T-cell (primary cell): ENCODE data around the gene GAST. TPM values are rescaled to one million over a fixed set of nuclear protein-coding genes. Genes with fewer than 3 reads are reported as not detected.

Source experiments
- ATAC-seq, 4 experiments: fragments of 200-7000 bp in 3 of 4; fragments of 150-1000 bp in 1 of 4; cut with Tn5 transposase; replicated peaks in 1 of 4; 1 replicate in 3 of 4; 2 replicates in 1 of 4; pipeline ENCODE4 v1.10.0; 2021; ENCODE audit warnings: moderate library complexity in 3 of 4, mild to moderate bottlenecking in 2 of 4, moderate number of reproducible peaks in 1 of 4
- CTCF ChIA-PET, 2 donors: fragments of 300-600 bp; sonication (Branson Sonifier 250); formaldehyde crosslinking; loops; one replicate each; lab custom pipeline; 2022; ENCODE audit warnings: antibody characterized with exemption in 2 of 2; lab: Charles Lee
- POLR2A ChIA-PET, 2 donors: fragments of 300-600 bp; sonication (Branson Sonifier 250); formaldehyde crosslinking; loops; one replicate each; lab custom pipeline; 2022; ENCODE audit warnings: antibody characterized with exemption in 2 of 2; lab: Charles Lee
- DNase-seq, 35 experiments: peaks; one replicate each; pipeline versions ENCODE4 v3.0.0 to v3.0.0-alpha.2; 2013 to 2023
- H3K27ac ChIP-seq: one replicate; pipeline ENCODE4 v1.5.1; 2013; ENCODE audit warnings: low read length
- H3K27me3 ChIP-seq, 2 experiments: replicated peaks in 1 of 2; 1 replicate in 1 of 2; 2 replicates in 1 of 2; pipeline versions ENCODE4 v1.6.1 to v1.7.0; 2013; ENCODE audit warnings: low read length in 1 of 2, mixed read lengths in 1 of 2; ENCODE audit not compliant: control insufficient read depth in 2 of 2, insufficient read depth in 2 of 2; ENCODE audit errors: extremely low read depth in 1 of 2
- H3K36me3 ChIP-seq, 2 donors: 1 replicate in 1 of 2; 2 replicates in 1 of 2; pipeline versions ENCODE4 v1.6.1 to v1.7.0; 2013; ENCODE audit warnings: low read length in 1 of 2; ENCODE audit not compliant: control insufficient read depth in 2 of 2, insufficient read depth in 1 of 2; ENCODE audit errors: extremely low read depth in 1 of 2
- H3K4me1 ChIP-seq, 2 experiments: 1 replicate in 1 of 2; 2 replicates in 1 of 2; pipeline versions ENCODE4 v1.6.1 to v1.7.0; 2013; ENCODE audit warnings: low read length in 2 of 2, mixed read lengths in 1 of 2; ENCODE audit not compliant: insufficient read depth in 2 of 2, control insufficient read depth in 1 of 2; ENCODE audit errors: extremely low read depth in 1 of 2
- H3K4me3 ChIP-seq, 2 donors: 1 replicate in 1 of 2; 2 replicates in 1 of 2; pipeline versions ENCODE4 v1.5.1 to v1.7.0; 2013; ENCODE audit warnings: mild to moderate bottlenecking in 2 of 2, low read length in 1 of 2, moderate library complexity in 1 of 2; ENCODE audit not compliant: control insufficient read depth in 1 of 2; ENCODE audit errors: extremely low read depth in 1 of 2
- H3K9me3 ChIP-seq: 2 replicates; pipeline ENCODE4 v1.7.0; 2013
- H3K27ac Mint-ChIP-seq, 2 donors: one replicate each; pipeline ENCODE4 v1.8.0; 2020 to 2021; ENCODE audit warnings: mild to moderate bottlenecking in 2 of 2, mixed read lengths in 2 of 2
- H3K27me3 Mint-ChIP-seq, 2 donors: one replicate each; pipeline ENCODE4 v1.8.0; 2021 to 2022; ENCODE audit warnings: mixed read lengths in 2 of 2
- H3K36me3 Mint-ChIP-seq: one replicate; pipeline ENCODE4 v1.8.0; 2021; ENCODE audit warnings: mixed read lengths
- H3K4me1 Mint-ChIP-seq, 3 donors: one replicate each; pipeline ENCODE4 v1.8.0; 2020 to 2022; ENCODE audit warnings: mixed read lengths in 3 of 3, mild to moderate bottlenecking in 1 of 3
- H3K4me3 Mint-ChIP-seq, 3 donors: one replicate each; pipeline ENCODE4 v1.8.0; 2020 to 2022; ENCODE audit warnings: mild to moderate bottlenecking in 3 of 3, mixed read lengths in 3 of 3, moderate library complexity in 3 of 3
- H3K9me3 Mint-ChIP-seq, 3 donors: one replicate each; pipeline ENCODE4 v1.8.0; 2020 to 2022; ENCODE audit warnings: mixed read lengths in 3 of 3
- WGBS: methylation state at CpG from one replicate; pipeline ENCODE4 v1.1.5; 2013; ENCODE audit warnings: missing lambda C conversion rate; ENCODE audit not compliant: insufficient coverage; 5-methylcytosine and 5-hydroxymethylcytosine counted together
- total RNA-seq, 35 experiments: library from RNA in 6 of 35; stranded (reverse) in 6 of 35; fragments of 120-200 nt in 1 of 35; gene quantifications; one replicate each; pipeline versions ENCODE4 v1.2.1 to v1.2.4 and lab custom pipeline; 2013 to 2026

The GAST gene
- total RNA-seq, 5 donors from 2014 or later (not counting 1 experiment from before 2014, with no cell fraction given), result not detected

GRCh38 chr17:41676058-41676419 lies 36.1 kb upstream of the GAST start:
- peaks cover 30 to 49% (median 34%) of the 10 kb centered on the region in 3 donors for H3K4me1 Mint-ChIP-seq

GRCh38 chr17:41678411-41678906 lies 33.7 kb upstream of the GAST start:
- H3K36me3 ChIP-seq, result no peaks in the 10 kb centered on the region
- peak overlapping the region; percentile 89 for H3K27ac ChIP-seq
- peak overlapping the region; percentile 79 to 88 (median 83) for H3K4me3 Mint-ChIP-seq
- WGBS, result no CpG with 5 or more reads among the region's 2 CpGs
- H3K27me3 Mint-ChIP-seq, result no peaks in the 10 kb centered on the region
- peaks cover 28 to 45% (median 34%) of the 10 kb centered on the region in 3 donors for H3K4me1 Mint-ChIP-seq
- H3K27me3 ChIP-seq, result no peaks in the 10 kb centered on the region
- no peaks in the 10 kb centered on the region for H3K9me3 ChIP-seq
- peaks cover 16 to 35% of the 10 kb centered on the region in 2 experiments for H3K4me1 ChIP-seq
- DNase-seq (no peak), ATAC-seq (peak in 1 of 4 experiments; percentile 26)
- H3K9me3 Mint-ChIP-seq, result no peaks in the 10 kb centered on the region
- ChIA-PET POLR2A (interaction anchor here (0.6 to 3.7 kb wide), 6 partner anchors 10 to 18 kb away, joined by 3 to 108 read pairs (median 10); partner anchors contain the start of gene EIF1 (in 2 of the 2)), CTCF (interaction anchor here in 1 of 2 donors (1.3 to 3.6 kb wide), 6 partner anchors 11 to 130 kb away, joined by 4 to 60 read pairs (median 14); partner anchors contain the start of gene EIF1)
- H3K36me3 Mint-ChIP-seq, result no peaks in the 10 kb centered on the region
- peak overlapping the region; percentile 95 to 99 for H3K27ac Mint-ChIP-seq
- H3K4me3 ChIP-seq, result peak overlapping the region in 1 of 2 donors; percentile 47

More at GRCh38 chr17:41676058-41676419, 36.1 kb upstream of the GAST start:
- Mint-ChIP-seq H3K9me3 (no peaks in the 10 kb centered on the region), H3K27me3 (no peaks in the 10 kb centered on the region), H3K36me3 (no peaks in the 10 kb centered on the region), H3K4me3 (no peak overlapping the region), H3K27ac (no peak overlapping the region)
- H3K9me3 ChIP-seq, result no peaks in the 10 kb centered on the region
- ChIA-PET POLR2A (interaction anchor here in 1 of 2 donors (0.6 kb wide), 1 partner anchor 884 kb away, joined by 6 read pairs; no protein-coding TSS in a partner anchor), CTCF (no interaction called here)
- H3K27ac ChIP-seq, result no peak overlapping the region
- ATAC-seq, result no peak
- H3K36me3 ChIP-seq, result no peaks in the 10 kb centered on the region
- H3K4me3 ChIP-seq, result no peak overlapping the region
- no peak for DNase-seq
- H3K27me3 ChIP-seq, result no peaks in the 10 kb centered on the region
- WGBS, result 80% methylated on average over 1 of the region's 3 CpGs
- peaks cover 16 to 35% of the 10 kb centered on the region in 2 experiments for H3K4me1 ChIP-seq

- H3K4me3 ChIP-seq, result peak overlapping the region; percentile 38 to 47
- ChIA-PET CTCF (interaction anchor here (0.6 to 3.6 kb wide), 7 partner anchors 9 to 130 kb away, joined by 3 to 60 read pairs (median 13); partner anchors contain the start of gene EIF1 (in 2 of the 2)), POLR2A (interaction anchor here (0.8 to 3.7 kb wide), 5 partner anchors 11 to 17 kb away, joined by 3 to 108 read pairs (median 4); partner anchors contain the start of gene EIF1 (in 2 of the 2))
- Mint-ChIP-seq H3K4me3 (peak overlapping the region; percentile 79 to 88 (median 83)), H3K27me3 (no peaks in the 10 kb centered on the region), H3K36me3 (no peaks in the 10 kb centered on the region), H3K27ac (peak overlapping the region; percentile 95 to 99), H3K4me1 (peaks cover 28 to 45% (median 34%) of the 10 kb centered on the region in 3 donors), H3K9me3 (no peaks in the 10 kb centered on the region)
- DNase-seq (peak in 31 of 35 experiments; percentile 10 to 84 (median 48)), ATAC-seq (peak; percentile 88 to 97 (median 92))
- H3K9me3 ChIP-seq, result no peaks in the 10 kb centered on the region
- H3K36me3 ChIP-seq, result no peaks in the 10 kb centered on the region
- H3K4me1 ChIP-seq, result peaks cover 16 to 35% of the 10 kb centered on the region in 2 experiments
- no peaks in the 10 kb centered on the region for H3K27me3 ChIP-seq
- WGBS, result 2% methylated on average over 6 of the region's 6 CpGs
- peak overlapping the region; percentile 89 for H3K27ac ChIP-seq
These were observed 33.0 kb upstream of the GAST start for GRCh38 chr17:41678907-41679739.

GRCh38 chr17:41679740-41680425 lies 32.2 kb upstream of the GAST start:
- ChIA-PET CTCF (interaction anchor here (0.5 to 3.6 kb wide), 9 partner anchors 9 to 1279 kb away, joined by 3 to 60 read pairs (median 7); partner anchors contain the start of gene EIF1 (in 2 of the 2)), POLR2A (interaction anchor here (0.5 to 3.7 kb wide), 7 partner anchors 8 to 1136 kb away, joined by 3 to 108 read pairs (median 5); partner anchors contain the start of gene EIF1 (in 2 of the 2))
- peaks cover 28 to 45% (median 34%) of the 10 kb centered on the region in 3 donors for H3K4me1 Mint-ChIP-seq
- Histone ChIP-seq H3K27ac (peak overlapping the region; percentile 89), H3K9me3 (no peaks in the 10 kb centered on the region), H3K4me1 (peaks cover 16 to 35% of the 10 kb centered on the region in 2 experiments), H3K27me3 (no peaks in the 10 kb centered on the region), H3K36me3 (no peaks in the 10 kb centered on the region), H3K4me3 (no peak overlapping the region)
- H3K4me3 Mint-ChIP-seq, result peak overlapping the region in 1 of 3 donors; percentile 79
- no peaks in the 10 kb centered on the region for H3K9me3 Mint-ChIP-seq
- ATAC-seq (no peak), DNase-seq (no peak)
- peak overlapping the region; percentile 95 to 99 for H3K27ac Mint-ChIP-seq
- H3K36me3 Mint-ChIP-seq, result no peaks in the 10 kb centered on the region
- 100% methylated on average over 3 of the region's 5 CpGs for WGBS
- no peaks in the 10 kb centered on the region for H3K27me3 Mint-ChIP-seq

GRCh38 chr17:41680426-41681040 lies 31.6 kb upstream of the GAST start:
- Histone ChIP-seq H3K36me3 (no peaks in the 10 kb centered on the region), H3K27ac (no peak overlapping the region), H3K4me1 (peaks cover 16 to 35% of the 10 kb centered on the region in 2 experiments), H3K27me3 (no peaks in the 10 kb centered on the region), H3K4me3 (no peak overlapping the region), H3K9me3 (no peaks in the 10 kb centered on the region)
- Mint-ChIP-seq H3K4me1 (peaks cover 28 to 45% (median 34%) of the 10 kb centered on the region in 3 donors), H3K27me3 (no peaks in the 10 kb centered on the region), H3K27ac (no peak overlapping the region), H3K9me3 (no peaks in the 10 kb centered on the region), H3K36me3 (no peaks in the 10 kb centered on the region), H3K4me3 (no peak overlapping the region)
- no peak for ATAC-seq
- POLR2A ChIA-PET, result interaction anchor here (0.5 to 3.7 kb wide), 4 partner anchors 8 to 16 kb away, joined by 3 to 108 read pairs (median 5); partner anchors contain the start of gene EIF1 (in 1 of the 2)
- 100% methylated on average over 5 of the region's 10 CpGs for WGBS
- CTCF ChIA-PET, result interaction anchor here (0.5 to 3.6 kb wide), 6 partner anchors 10 to 1279 kb away, joined by 3 to 60 read pairs (median 10); partner anchors contain the start of gene EIF1 (in 1 of the 2)
- DNase-seq, result no peak
